Gastrocnemius medialis (tissue), 4 donors: ENCODE results near the gene DOCK10.

Source experiments
- CTCF ChIP-seq, 5 experiments: fragments of 450-650 bp in 3 of 5; fragments of 200-600 bp in 2 of 5; sonication (generic) in 2 of 5; IDR thresholded peaks in 4 of 5; conservative IDR thresholded peaks in 1 of 5; 1 replicate in 4 of 5; 2 replicates in 1 of 5; pipeline ENCODE4 v1.5.1; 2016 to 2019; ENCODE audit warnings: antibody characterized with exemption in 5 of 5, mild to moderate bottlenecking in 3 of 5, moderate library complexity in 3 of 5
- POLR2A ChIP-seq, 2 donors: fragments of 450-650 bp; IDR thresholded peaks; one replicate each; pipeline ENCODE4 v1.6.1; 2017; ENCODE audit warnings: antibody characterized with exemption in 2 of 2, mild to moderate bottlenecking in 2 of 2, moderate library complexity in 2 of 2

GRCh38 chr2:224769489-224769888 lies 272.8 kb downstream of the DOCK10 start:
- TF ChIP-seq CTCF (IDR thresholded peaks at IDR 0.05 in 4 of 5, conservative IDR thresholded peaks at IDR 0.05 in 1 of 5) (no peak), POLR2A (IDR thresholded peaks at IDR 0.05) (no peak)
